ENCODE data around the gene C20orf204. TPM values are rescaled to one million over a fixed set of nuclear protein-coding genes. Genes with fewer than 3 reads are reported as not detected.

The C20orf204 gene
- total and polyA plus RNA-seq, 2 of the 4 experiments (the other 2 are of a cell fraction): 0.09 to 0.18 TPM

GRCh38 chr20:64029293-64030117 lies 6.5 kb upstream of the C20orf204 start (continued):
- no peak for TF ChIP-seq NFE2L2 (IDR thresholded peaks at IDR 0.05; ENCODE audit: low read depth, low read length)

GRCh38 chr20:64030371-64031134 lies 5.4 kb upstream of the C20orf204 start:
- Histone ChIP-seq H3K79me1 (ENCODE audit: low read depth in 1 of 2, low read length in 2 of 2) (no peaks in the 10 kb centered on the region), H3K9me1 (ENCODE audit: insufficient read depth, low read length) (no peaks in the 10 kb centered on the region), H2BK120ac (ENCODE audit: low read depth, low read length) (no peak overlapping the region), H3K23ac (ENCODE audit: low read depth, low read length) (no peak overlapping the region), H4K8ac (ENCODE audit: low read depth in 2 of 2, low read length in 2 of 2) (no peak overlapping the region), H4K5ac (ENCODE audit: low read depth, low read length) (no peak overlapping the region), H3K27ac (ENCODE audit: insufficient read depth, low read length) (no peak overlapping the region), H3K4me2 (ENCODE audit: low read depth, low read length) (no peak overlapping the region), H3K4ac (ENCODE audit: low read depth, low read length) (no peak overlapping the region), H2BK15ac (ENCODE audit: low read depth, low read length) (no peak overlapping the region), H4K20me1 (ENCODE audit: insufficient read depth, low read length) (no peaks in the 10 kb centered on the region), H2AK9ac (replicated peaks; ENCODE audit: low read depth, low read length, poor library complexity) (no peak overlapping the region), H2BK5ac (ENCODE audit: low read depth, low read length, poor library complexity, severe bottlenecking) (no peak overlapping the region), H3K36me3 (ENCODE audit: control insufficient read depth, insufficient read depth, low read length) (peaks cover 62% of the 10 kb centered on the region), H2AFZ (replicated peaks; ENCODE audit: low read length, poor library complexity) (no peak overlapping the region), H3K14ac (replicated peaks; ENCODE audit: low read depth, low read length) (no peak overlapping the region), H3K18ac (ENCODE audit: low read depth, low read length) (no peak overlapping the region), H3K9me3 (ENCODE audit: control insufficient read depth, insufficient read depth, low read length) (no peaks in the 10 kb centered on the region), H4K91ac (ENCODE audit: insufficient read depth, low read depth, low read length) (no peak overlapping the region), H3K4me3 (ENCODE audit: insufficient read depth, low read depth, low read length) (no peak overlapping the region), H3K4me1 (ENCODE audit: control insufficient read depth, insufficient read depth, low read length) (no peaks in the 10 kb centered on the region), H3K27me3 (ENCODE audit: control insufficient read depth, insufficient read depth, low read length) (no peaks in the 10 kb centered on the region), H3K56ac (ENCODE audit: extremely low read depth, insufficient read depth, low read length) (no peak overlapping the region), H2AK5ac (ENCODE audit: low read depth, low read length) (no peak overlapping the region), H3K9ac (ENCODE audit: low read depth, low read length) (no peak overlapping the region), H2BK20ac (ENCODE audit: low read depth, low read length) (no peak overlapping the region)
- POLR2A ChIA-PET (ENCODE audit: unreplicated experiment): no interaction called here
- in situ Hi-C loops (cut with MboI; ENCODE audit: low sequenced_read_pairs) (no loop called here), intact Hi-C loops (cut with micrococcal nuclease) (no loop called here), dilution Hi-C loops (cut with HindIII; ENCODE audit: low sequenced_read_pairs, unreplicated experiment) (no loop called here)
- CTCF ChIA-PET: no interaction called here
- ATAC-seq (ENCODE audit: low read depth): no peak
- BruUV-seq (replicated peaks): TSS peak; percentile 31
- 99% methylated on average over 13 of the region's 20 CpGs; no CpG with 5 or more reads in 1 of the 2 experiments for WGBS, 2 experiments (ENCODE audit: extremely low coverage in 2 of 2, insufficient read length in 1 of 2)
- no peak for DNase-seq
- TF ChIP-seq RCOR1 (IDR thresholded peaks at IDR 0.05; ENCODE audit: insufficient replicate concordance, low read length): no peak
- no peak for TF ChIP-seq RFX5 (IDR thresholded peaks at IDR 0.05; ENCODE audit: low read depth, low read length)
- TF ChIP-seq MXI1 (IDR thresholded peaks at IDR 0.05; ENCODE audit: borderline replicate concordance, low read depth, low read length): no peak
- TF ChIP-seq POLR2A (IDR thresholded peaks at IDR 0.05; ENCODE audit: low read depth, low read length): no peak
- TF ChIP-seq CTCF (conservative IDR thresholded peaks at IDR 0.05; ENCODE audit: low read depth, low read length): no peak
- no peak for TF ChIP-seq FOS (IDR thresholded peaks at IDR 0.05; ENCODE audit: low read depth, low read length)
- no peak for TF ChIP-seq USF2 (IDR thresholded peaks at IDR 0.05; ENCODE audit: low read depth, low read length)
- no peak for TF ChIP-seq MAZ (IDR thresholded peaks at IDR 0.05; ENCODE audit: borderline replicate concordance, low read depth, low read length)
- TF ChIP-seq MAFK (IDR thresholded peaks at IDR 0.05; ENCODE audit: low read depth, low read length): no peak
- TF ChIP-seq RAD21 (IDR thresholded peaks at IDR 0.05; ENCODE audit: low read length): no peak
- no peak for TF ChIP-seq CEBPB (IDR thresholded peaks at IDR 0.05; ENCODE audit: low read depth, low read length)
- no peak for TF ChIP-seq BHLHE40 (IDR thresholded peaks at IDR 0.05; ENCODE audit: low read depth, low read length)
- TF ChIP-seq SMC3 (IDR thresholded peaks at IDR 0.05; ENCODE audit: low read depth, low read length): no peak

Data from IMR-90 (cell line).